Omental fat pad (tissue), 4 donors: Measurements from ENCODE around the gene KRTAP12-1. TPM values are rescaled to one million over a fixed set of nuclear protein-coding genes. Genes with fewer than 3 reads are reported as not detected.

Source experiments
- ATAC-seq: fragments of 150-250 bp; one replicate; pipeline ENCODE4 v1.9.1; 2016; ENCODE audit warnings: mild to moderate bottlenecking, moderate library complexity; ENCODE audit not compliant: low FRiP score
- DNase-seq: peaks from one replicate; pipeline ENCODE4 v3.0.0-alpha.2; 2019; ENCODE audit warnings: low spot score
- total RNA-seq, 4 donors: library from RNA; depleted of rRNA; stranded (reverse); fragments of >200 nt; gene quantifications; one replicate each; pipeline ENCODE4 v1.1.0, GENCODE V29; 2016
- TF ChIP-seq, protein P1 (sequence below), 3 donors: fragments of 450-650 bp; IDR thresholded peaks; one replicate each; pipeline ENCODE4 v1.5.1; 2016 to 2017; ENCODE audit warnings: antibody characterized with exemption in 3 of 3, mild to moderate bottlenecking in 3 of 3, moderate library complexity in 2 of 3

Gene KRTAP12-1
- total RNA-seq, 4 donors from 2014 or later = not detected

DNA sequence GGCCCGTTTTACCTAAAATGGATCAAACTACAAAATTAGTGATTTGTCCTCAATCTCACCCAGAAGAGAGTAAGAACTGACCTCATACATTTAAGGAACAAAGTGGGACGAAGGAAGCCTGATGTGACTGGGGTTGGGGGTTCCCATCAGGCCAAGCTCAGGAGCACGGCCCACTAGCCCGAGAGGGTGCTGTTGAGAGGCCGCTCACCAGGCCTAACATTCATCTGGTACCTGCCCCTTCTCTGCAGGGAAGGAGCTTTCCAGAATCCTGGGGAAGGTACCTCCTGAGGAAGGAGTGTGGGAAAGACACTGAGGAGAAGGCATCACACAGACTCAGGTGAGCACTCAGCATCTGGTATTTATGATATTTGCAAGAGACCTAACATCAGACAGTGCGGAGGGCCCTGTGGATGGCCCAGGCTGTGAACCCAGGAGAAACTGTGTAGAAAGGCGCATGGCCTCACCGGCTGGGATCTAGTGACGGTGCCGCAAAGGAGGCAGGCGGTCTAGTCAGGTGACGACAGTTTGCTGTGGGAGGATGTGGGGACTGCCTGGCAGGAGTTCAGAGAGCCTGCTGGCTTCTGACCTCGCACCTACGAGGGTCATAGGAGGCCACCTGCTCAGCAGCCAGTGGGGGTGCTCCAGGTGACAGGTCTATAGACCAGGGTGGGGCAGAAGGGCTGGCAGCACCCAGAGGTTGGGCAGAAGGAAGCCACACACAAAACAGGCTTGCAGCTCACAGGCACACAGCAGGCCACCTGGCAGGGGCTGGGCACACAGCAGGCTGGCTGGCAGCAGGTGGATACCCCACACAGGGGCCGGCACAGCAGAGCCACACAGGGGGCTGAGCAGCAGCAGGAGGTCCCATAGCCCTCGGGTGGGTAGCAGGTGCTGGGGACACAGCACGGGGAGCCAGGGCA, 28.0 kb downstream of the KRTAP12-1 start:
- TF ChIP-seq, protein P1, sequence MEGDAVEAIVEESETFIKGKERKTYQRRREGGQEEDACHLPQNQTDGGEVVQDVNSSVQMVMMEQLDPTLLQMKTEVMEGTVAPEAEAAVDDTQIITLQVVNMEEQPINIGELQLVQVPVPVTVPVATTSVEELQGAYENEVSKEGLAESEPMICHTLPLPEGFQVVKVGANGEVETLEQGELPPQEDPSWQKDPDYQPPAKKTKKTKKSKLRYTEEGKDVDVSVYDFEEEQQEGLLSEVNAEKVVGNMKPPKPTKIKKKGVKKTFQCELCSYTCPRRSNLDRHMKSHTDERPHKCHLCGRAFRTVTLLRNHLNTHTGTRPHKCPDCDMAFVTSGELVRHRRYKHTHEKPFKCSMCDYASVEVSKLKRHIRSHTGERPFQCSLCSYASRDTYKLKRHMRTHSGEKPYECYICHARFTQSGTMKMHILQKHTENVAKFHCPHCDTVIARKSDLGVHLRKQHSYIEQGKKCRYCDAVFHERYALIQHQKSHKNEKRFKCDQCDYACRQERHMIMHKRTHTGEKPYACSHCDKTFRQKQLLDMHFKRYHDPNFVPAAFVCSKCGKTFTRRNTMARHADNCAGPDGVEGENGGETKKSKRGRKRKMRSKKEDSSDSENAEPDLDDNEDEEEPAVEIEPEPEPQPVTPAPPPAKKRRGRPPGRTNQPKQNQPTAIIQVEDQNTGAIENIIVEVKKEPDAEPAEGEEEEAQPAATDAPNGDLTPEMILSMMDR (IDR thresholded peaks at IDR 0.05) = no peak
- DNase-seq = no peak
- ATAC-seq = peak; percentile 6

DNA sequence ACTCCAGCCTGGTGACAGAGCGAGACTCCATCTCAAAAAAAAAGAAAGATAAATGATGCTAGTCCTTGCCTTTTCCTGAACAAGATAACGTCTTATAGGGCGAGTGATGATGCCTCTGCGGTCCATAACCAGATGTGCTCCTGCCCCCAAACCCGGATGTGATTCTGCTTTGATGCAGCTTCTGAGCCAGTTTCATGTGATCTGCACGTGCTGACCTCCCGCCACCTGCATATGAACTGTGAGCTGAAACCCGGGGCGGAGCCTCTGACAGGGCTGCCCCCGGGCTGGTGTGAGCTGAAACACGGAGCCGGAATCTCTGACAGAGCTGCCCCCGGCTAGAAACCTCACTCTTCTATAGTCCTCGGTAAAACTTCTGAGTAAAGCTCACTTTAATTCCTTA, 28.8 kb downstream of the KRTAP12-1 start:
- TF ChIP-seq, protein P1 (IDR thresholded peaks at IDR 0.05) = no peak
- no peak for DNase-seq
- no peak for ATAC-seq

DNA sequence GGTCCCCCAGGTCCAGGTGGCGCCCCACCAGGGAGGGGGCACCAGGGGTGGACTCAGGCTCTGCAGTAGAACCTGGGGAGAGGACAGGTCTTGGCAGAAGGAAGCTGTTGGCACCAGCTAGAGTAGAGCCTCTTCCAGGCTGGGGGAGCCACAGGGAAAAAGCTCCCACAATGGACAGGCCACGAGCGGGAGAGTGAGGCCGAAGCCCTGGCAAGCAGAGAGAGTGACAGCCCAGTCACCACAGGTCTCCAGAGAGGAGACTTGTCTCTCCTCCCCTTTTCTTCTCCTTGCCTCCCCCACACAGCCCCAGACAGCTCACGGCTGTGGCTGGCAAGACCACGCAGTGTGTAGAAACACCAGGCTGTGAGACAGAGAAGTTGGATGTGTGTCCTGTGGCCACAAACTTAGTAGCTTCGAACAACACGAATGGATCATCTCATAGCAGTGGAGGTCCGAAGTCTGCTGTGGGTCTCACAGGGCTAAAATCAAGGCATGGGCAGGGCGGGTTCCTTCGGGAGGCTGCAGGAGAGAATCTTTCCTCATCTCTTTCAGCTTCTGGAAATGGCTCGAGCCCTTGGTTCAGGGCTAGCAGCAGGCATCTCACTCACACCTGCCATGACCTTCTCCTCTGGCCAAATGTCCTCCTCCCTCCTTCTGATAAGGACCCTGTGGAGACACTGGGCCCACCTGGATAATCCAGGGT, 30.8 kb downstream of the KRTAP12-1 start:
- TF ChIP-seq, protein P1 (IDR thresholded peaks at IDR 0.05) = no peak
- no peak for DNase-seq
- ATAC-seq = no peak

DNA sequence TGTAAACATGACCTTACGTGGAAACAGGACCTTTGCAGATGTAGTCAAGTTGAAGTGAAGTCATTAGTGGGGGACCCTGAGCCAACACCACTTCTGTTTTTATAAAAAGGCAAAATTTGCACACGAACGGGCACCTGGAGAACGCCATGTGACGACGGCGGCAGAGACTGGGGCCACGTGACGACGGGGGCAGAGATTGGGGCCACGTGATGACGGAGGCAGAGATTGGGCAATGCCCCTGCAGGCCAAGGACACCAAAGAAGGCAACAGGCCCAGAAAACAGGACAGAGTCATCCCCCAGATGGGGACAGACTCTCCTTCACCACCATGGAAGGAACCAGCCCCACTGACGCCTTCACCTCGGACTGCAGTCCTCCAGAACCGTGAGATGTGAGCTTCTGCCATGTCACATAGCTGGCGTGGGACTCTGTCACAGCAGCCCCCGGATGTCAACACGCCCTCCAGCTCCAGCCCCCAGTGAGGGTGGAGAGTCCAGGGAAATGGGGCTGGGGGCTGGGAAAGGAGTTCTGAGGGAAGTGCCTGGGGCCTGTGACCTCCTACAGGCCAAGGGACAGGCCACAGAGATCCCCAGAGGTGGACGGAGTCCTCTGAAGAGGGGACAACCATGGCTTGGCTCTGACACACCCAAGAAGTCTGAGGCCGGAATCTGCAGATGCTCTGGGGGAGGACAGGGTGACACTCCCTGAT, 31.5 kb downstream of the KRTAP12-1 start:
- no peak for DNase-seq
- TF ChIP-seq, protein P1 (IDR thresholded peaks at IDR 0.05) = no peak
- no peak for ATAC-seq

DNA sequence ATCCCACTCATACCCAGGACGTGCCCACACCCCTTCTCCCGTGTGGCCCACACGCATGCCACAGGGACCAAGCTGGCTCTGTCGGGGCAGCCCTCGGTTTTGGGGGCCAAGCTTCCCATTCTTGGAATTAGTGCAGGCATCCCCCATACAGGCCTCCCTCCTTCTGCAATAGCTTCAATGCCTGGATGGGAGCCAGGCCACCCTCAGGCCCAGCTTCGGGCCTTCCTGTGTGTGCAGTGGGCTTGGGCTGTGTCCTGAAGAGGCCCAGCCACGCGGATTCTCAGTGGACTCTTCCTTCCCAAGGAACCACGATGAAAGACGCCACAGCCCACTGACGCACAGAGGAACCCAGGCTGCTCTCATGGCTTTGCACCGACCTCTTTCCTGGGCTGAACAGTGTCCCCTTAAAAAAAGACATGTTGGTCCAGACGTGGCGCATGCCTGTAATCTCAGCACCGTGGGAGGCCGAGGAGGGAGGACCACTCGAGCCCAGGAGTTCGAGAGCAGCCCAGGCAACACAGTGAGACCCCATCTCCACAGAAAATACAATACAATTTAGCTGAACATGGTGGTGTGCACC, 32.4 kb downstream of the KRTAP12-1 start:
- ATAC-seq (no peak), DNase-seq (no peak)
- TF ChIP-seq, protein P1 (IDR thresholded peaks at IDR 0.05) = no peak

DNA sequence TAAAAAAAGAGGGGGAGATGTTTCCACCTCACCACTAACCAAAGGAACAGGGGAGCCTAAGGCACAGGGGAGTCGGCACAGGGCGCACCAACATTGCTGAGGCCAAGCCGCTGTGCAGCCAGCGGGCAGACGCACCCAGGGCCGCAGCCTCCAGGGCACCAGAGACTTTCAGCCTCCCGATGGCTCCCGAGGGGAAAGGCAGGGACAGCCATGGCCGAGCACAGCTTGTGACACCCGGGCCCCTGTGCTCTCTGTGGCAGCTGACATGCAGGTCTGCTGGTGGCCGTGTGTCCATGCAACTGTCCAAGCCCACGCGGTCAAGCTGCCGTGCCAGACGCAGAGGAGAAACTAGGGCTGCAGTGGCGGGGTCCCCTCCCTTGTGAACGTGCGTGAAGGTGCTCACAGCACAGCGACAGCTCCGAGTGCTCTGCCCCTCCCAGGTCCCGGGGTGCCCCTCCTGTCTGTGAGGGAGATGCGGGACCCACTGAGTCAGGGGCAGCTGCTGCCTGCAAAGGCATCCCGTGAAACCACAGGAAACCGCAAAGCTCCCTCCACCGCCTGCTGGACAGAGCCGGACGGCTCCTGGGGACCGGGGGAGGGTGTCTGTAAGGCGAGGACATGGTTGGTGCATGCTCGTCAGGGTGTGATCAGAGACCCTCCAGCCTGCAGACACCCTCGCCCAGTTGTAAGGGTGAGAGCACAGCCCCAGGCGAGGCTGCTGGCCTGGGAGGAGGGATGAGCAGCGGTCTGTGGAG, 33.2 kb downstream of the KRTAP12-1 start:
- no peak for ATAC-seq

More for the DNA sequence above, 33.2 kb downstream of the KRTAP12-1 start:
- TF ChIP-seq, protein P1 (IDR thresholded peaks at IDR 0.05) = no peak
- DNase-seq = no peak
